GM18858 (cell line): ENCODE results near the gene HSF4.

Source experiments
- ATAC-seq: cut with Tn5 transposase; IDR thresholded peaks from one replicate; pipeline ENCODE4 v1.9.1; 2021; ENCODE audit not compliant: unreplicated experiment

Gene HSF4

DNA sequence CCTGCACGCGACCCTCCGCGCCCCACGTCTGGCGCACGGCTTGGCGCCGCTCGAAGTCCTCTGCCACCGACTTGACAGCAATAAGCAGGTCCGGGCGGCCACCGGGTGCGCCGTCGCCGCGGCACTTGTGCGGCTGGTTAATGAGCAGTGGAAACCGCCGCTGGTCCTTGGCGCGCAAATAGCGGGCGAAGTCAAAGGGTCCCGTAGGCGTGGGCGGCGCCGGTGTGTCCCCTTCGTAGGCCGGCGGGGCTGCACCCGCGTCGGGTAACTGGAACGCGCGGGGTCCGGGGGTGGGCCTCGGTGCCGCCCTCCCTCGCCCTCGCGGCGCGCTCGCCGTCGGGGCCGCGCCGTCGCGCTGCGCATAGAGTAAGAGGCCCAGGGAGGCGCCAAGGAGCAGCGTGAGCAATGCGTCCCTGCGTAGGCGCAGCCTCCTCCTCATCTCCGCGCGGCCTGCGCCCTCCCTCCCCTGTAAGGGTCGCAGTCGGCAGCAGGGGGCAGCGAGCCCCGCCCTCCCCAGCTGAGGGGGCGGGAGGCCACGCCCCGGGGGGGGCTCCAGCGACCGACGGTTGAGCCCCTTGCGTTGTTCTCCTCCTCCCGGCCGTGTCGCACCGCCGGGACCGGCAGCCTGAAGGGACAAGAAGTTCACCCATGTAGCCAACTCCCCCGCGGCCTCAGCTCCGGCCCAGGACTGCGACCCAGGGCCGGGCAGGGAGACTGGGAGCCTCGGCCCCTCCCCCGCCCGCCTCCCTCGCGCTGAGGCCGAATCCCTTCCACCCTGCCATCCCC, 14.3 kb upstream of the HSF4 start:
- ATAC-seq = no peak

GRCh38 chr16:67150833-67151396, 13.6 kb upstream of the HSF4 start, which contains the start of gene B3GNT9:
Gene B3GNT9 (minus strand): TSS chr16:67150998. CDS start chr16:67150485, 513 bp downstream.
- ATAC-seq = no peak

GRCh38 chr16:67151431-67152097, 13.0 kb upstream of the HSF4 start:
- no peak for ATAC-seq

- ATAC-seq = no peak
Measured at GRCh38 chr16:67154578-67155294, 9.8 kb upstream of the HSF4 start.

DNA sequence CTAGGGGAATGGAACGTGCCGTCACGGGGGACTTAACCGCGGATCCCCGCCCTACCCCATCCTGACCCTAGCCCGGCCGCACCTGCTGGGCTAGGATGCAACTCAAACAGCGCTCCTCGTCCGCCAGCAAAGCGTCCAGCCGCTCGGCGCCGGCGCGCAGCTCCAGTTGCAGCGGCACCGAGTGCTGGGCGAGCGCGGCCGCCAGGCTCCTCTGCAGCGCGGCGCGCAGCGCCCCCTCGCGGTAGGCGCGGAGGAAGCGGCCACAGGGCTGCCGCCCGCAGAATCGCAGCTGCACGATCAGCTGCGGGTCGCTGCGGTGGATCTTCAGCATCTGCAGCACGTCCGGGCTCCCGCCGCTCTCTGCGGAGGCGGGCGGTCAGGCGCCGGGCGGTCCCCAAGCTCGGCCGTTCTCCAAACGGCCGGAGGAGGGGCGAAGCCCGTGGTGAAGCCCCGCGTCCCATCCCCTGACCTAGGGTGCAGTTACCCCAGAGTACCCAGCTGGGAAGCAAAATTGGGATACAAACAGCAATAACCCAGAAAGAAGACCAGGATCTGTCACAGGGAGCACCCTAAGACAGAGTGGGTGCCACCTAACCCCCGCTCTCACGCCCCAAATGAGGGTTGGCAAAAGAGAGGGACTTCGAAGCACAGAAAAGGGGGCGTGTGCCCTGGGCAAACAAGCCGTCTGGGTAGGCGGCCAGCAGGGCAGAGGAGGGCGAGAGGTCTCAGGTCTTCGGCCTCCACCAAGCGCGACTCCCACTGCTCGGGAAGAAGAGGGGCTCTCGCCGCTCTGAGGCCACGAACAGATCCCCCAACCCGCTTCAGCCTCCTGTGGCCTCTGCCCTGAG, 9.0 kb upstream of the HSF4 start:
- no peak for ATAC-seq

- no peak for ATAC-seq
Measured at GRCh38 chr16:67156143-67156844, 8.3 kb upstream of the HSF4 start.

DNA sequence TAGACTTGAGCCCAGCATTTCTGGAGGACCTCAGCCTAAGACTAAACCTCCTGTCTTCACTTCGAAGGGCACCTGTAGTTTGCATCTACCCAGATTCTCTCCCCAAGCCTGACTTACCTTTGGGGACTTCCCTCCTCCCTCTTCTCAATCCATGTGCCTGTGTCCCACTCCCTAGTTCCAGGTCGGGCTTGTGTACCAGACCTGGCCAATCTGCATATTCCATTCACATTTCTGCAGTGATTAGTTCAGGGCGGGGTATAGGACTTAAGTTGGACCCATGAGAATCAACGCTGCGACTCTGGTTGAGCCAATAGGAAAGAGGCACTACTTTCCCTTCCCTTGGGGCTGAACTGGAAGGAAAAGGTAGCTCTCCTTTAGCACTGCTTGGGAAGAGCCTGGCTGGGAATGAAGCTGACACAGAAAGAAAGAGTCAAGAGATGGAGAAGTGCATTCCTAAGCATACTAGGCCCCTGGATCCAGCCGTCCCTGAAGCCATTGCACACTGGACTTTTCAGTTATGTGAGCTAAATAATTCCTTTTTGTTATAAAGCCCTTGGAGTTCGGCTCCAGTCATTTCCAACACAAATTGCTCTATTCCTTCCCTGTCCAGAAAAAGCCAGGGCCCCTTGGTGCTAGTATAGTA, 7.3 kb upstream of the HSF4 start:
- no peak for ATAC-seq

- ATAC-seq = no peak
Measured at GRCh38 chr16:67157892-67158635, 6.5 kb upstream of the HSF4 start.

- no peak for ATAC-seq
Measured at GRCh38 chr16:67158637-67159600, 5.6 kb upstream of the HSF4 start.

- no peak for ATAC-seq
Measured at GRCh38 chr16:67161595-67162058, 2.9 kb upstream of the HSF4 start.

DNA sequence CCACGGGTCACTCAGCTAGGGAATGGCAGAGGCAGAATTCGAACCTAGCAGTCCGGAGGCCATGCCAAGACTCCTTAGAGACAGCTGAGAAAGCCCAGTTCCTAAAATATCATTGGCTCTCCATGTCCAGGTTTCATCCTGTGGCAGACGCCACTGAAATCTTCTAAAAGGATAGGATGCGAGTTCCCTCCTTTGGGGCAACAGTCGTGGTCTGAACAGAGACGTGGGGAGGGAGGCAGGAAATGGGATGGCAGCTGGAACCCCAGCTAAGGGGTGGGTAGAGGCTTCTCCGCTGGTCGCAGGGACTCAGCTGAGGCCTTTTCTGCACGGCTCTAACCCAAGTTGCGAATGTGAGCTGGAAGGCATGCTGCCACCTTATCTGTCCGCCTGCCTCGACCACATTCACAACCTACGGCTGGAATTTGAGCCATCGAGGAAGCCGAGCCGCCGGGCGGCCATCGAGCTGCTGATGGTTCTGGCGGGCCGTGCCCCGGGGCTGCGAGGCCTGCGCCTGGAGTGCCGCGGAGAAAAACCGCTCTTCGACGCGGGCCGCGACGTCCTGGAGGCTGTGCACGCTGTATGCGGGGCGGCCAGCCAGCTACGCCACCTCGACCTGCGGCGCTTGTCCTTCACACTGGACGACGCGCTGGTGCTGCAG, 1.9 kb upstream of the HSF4 start:
- no peak for ATAC-seq

DNA sequence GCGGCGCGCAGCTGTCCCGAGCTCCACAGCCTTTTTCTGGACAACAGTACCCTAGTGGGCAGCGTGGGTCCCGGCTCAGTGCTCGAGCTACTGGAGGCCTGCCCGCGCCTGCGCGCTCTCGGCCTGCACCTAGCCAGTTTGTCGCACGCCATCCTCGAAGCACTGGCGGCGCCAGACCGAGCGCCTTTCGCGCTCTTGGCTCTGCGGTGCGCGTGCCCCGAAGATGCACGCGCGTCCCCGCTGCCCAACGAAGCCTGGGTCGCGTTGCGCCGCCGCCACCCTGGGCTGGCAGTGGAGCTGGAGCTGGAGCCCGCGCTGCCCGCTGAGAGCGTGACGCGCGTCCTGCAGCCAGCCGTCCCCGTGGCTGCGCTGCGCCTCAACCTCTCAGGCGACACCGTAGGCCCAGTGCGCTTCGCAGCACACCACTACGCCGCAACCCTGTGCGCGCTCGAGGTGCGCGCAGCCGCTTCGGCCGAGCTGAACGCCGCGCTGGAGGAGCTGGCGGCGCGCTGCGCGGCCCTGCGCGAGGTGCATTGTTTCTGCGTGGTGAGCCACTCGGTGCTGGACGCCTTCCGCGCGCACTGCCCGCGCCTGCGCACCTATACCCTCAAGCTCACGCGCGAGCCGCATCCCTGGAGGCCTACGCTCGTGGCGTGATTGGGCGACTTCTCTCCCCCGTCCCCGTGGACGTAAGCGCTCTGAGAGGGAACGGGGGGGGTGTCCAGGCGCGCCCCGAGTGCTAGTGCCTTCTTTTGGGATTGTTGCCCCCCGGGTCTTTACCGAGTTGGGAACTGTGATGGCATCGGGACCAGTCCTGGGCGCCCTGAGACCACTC, 1.2 kb upstream of the HSF4 start:
- ATAC-seq = no peak

DNA sequence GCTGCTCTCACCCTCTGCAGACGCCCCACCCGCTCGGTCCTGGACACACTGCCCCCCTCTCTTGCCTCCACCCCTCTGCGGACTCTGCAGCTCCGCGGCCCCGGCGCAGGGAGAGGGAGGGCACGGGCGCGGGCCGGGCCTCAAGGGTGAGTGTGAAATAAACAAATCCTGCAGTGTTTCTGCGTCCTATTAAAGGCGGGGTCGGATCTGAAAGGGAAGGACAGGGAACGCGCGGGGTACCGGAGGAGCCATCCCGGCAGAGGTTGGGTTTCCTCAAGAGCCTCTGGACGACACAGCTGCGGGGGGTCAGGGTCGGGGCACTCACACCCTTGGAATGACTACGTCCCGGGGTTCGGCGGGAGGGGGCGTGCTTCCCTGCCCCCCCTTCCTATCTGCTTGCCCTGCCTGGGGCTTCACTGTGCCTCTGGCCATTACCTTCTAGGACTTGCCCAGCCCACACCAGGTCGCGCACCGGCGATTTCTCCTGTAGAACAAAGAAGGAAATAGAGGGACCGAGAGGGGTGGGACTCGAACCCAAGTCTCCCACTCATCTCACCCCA, 466 bp upstream of the HSF4 start:
- no peak for ATAC-seq

- no peak for ATAC-seq
Measured at GRCh38 chr16:67165121-67166078, 855 bp downstream of the HSF4 start.

GRCh38 chr16:67166110-67166547, 1.6 kb downstream of the HSF4 start:
- ATAC-seq = no peak
